ENCODE data around the gene TLR1.

GRCh38 chr4:38805530-38806145 is 1.0 kb upstream of the TLR1 start:
- TF ChIP-seq GATA2 (IDR thresholded peaks at IDR 0.05; ENCODE audit: low read depth, low read length) = no peak
- TF ChIP-seq GATA3 (IDR thresholded peaks at IDR 0.05; ENCODE audit: low read depth, low read length) = no peak

Measured in SH-SY5Y (cell line).